ENCODE results near the gene POLR1A.

DNA sequence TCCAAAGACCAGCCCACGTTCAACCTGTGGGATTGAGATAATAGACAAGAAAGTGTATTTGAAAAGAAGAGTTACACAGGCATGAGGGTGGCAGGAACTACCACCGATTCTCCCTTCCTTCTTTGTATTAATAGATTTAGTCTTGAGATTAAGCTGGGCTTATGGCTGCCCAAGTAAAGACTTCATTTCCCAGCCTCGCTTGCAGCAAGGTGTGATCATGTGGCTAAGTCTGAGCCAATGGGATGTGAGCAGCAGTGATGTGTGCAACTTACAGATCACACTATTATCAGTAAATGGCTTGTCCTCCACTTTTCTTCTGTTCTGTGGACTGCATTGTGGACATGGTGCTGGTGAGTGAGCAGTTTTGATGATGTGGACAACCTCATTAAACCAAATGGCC lies 101.7 kb downstream of the POLR1A start:
- TF ChIP-seq, protein P1, sequence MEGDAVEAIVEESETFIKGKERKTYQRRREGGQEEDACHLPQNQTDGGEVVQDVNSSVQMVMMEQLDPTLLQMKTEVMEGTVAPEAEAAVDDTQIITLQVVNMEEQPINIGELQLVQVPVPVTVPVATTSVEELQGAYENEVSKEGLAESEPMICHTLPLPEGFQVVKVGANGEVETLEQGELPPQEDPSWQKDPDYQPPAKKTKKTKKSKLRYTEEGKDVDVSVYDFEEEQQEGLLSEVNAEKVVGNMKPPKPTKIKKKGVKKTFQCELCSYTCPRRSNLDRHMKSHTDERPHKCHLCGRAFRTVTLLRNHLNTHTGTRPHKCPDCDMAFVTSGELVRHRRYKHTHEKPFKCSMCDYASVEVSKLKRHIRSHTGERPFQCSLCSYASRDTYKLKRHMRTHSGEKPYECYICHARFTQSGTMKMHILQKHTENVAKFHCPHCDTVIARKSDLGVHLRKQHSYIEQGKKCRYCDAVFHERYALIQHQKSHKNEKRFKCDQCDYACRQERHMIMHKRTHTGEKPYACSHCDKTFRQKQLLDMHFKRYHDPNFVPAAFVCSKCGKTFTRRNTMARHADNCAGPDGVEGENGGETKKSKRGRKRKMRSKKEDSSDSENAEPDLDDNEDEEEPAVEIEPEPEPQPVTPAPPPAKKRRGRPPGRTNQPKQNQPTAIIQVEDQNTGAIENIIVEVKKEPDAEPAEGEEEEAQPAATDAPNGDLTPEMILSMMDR (IDR thresholded peaks at IDR 0.05): no peak
- TF ChIP-seq POLR2A (IDR thresholded peaks at IDR 0.05): no peak

Data from tibial nerve (tissue), 3 donors.